Hepatocyte (in vitro differentiated cells): ENCODE measurements around the gene GRIA1.

Experiments
- EZH2 ChIP-seq: fragments of 200-600 bp; sonication (generic); IDR thresholded peaks from 2 replicates; pipeline ENCODE4 v1.6.1; 2016; ENCODE audit warnings: antibody characterized with exemption, mild to moderate bottlenecking, borderline replicate concordance
- EZH2phosphoT487 ChIP-seq: fragments of 200-600 bp; sonication (generic); IDR thresholded peaks from one replicate; pipeline ENCODE4 v1.6.1; 2018; ENCODE audit warnings: antibody characterized with exemption, mild to moderate bottlenecking, low read depth, moderate library complexity; ENCODE audit not compliant: unreplicated experiment, severe bottlenecking
- TF ChIP-seq, protein P1 (sequence below): fragments of 200-600 bp; sonication (generic); IDR thresholded peaks from 2 replicates; pipeline ENCODE4 v1.5.1; 2016; ENCODE audit warnings: antibody characterized with exemption, mild to moderate bottlenecking; ENCODE audit not compliant: poor library complexity

DNA sequence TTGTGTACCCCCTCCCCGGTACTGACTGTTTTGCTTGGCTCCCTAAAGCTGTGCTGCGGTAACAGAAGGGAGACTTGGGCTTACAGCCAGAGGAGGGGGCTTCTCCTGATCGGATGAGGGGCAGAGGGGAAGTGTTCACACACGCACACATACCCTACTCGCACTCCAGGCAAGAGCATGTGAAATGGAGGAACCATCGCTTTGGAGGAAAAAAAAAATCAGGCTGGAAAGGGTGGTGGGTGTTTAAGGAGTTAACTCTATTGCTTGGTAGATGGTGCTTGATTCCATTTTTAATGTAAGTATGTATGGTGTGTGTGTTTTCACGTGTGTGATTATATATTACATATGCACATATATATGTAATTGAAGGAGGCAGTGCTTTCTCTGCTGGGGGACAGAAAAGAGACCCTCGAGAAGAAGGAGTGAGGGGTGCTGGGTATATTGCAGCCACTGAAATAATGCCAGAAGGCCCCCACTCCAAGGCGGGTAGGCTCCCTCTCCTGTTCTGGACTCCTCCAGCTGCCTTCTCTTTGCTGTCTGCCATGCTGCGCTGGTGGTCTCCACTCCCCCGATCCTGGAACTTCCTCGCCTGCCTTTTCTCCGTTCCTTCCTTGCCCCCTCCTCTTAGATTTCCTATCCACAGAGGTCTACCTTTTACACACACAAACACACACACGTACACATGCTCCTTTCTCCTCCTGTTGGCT is 721 bp downstream of the GRIA1 start:
- TF ChIP-seq, protein P1, sequence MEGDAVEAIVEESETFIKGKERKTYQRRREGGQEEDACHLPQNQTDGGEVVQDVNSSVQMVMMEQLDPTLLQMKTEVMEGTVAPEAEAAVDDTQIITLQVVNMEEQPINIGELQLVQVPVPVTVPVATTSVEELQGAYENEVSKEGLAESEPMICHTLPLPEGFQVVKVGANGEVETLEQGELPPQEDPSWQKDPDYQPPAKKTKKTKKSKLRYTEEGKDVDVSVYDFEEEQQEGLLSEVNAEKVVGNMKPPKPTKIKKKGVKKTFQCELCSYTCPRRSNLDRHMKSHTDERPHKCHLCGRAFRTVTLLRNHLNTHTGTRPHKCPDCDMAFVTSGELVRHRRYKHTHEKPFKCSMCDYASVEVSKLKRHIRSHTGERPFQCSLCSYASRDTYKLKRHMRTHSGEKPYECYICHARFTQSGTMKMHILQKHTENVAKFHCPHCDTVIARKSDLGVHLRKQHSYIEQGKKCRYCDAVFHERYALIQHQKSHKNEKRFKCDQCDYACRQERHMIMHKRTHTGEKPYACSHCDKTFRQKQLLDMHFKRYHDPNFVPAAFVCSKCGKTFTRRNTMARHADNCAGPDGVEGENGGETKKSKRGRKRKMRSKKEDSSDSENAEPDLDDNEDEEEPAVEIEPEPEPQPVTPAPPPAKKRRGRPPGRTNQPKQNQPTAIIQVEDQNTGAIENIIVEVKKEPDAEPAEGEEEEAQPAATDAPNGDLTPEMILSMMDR: no peak
- TF ChIP-seq EZH2 (no peak), EZH2phosphoT487 (no peak)
